ENCODE data around the gene ZFP36L2. TPM values are rescaled to one million over a fixed set of nuclear protein-coding genes. Genes with fewer than 3 reads are reported as not detected.

The ZFP36L2 gene
- total RNA-seq, 1 experiment from 2014 or later = 9.4 TPM

- DNase-seq (ENCODE audit: low read depth) = no peak
Observed at GRCh38 chr2:43188561-43189386, 37.6 kb downstream of the ZFP36L2 start.

- no peak for DNase-seq (ENCODE audit: low read depth)
Observed at GRCh38 chr2:43186679-43187374, 39.6 kb downstream of the ZFP36L2 start.

GRCh38 chr2:43186321-43186678 lies 40.1 kb downstream of the ZFP36L2 start:
- DNase-seq (ENCODE audit: low read depth) = no peak

- DNase-seq (ENCODE audit: low read depth) = peak; percentile 47
Observed at GRCh38 chr2:43185146-43185545, 41.3 kb downstream of the ZFP36L2 start.

- peak; percentile 52 for DNase-seq (ENCODE audit: low read depth)
Observed at GRCh38 chr2:43184339-43184895, 42.0 kb downstream of the ZFP36L2 start.

- DNase-seq (ENCODE audit: low read depth) = no peak
Observed at GRCh38 chr2:43183743-43184142, 42.7 kb downstream of the ZFP36L2 start.

GRCh38 chr2:43180897-43181296 lies 45.5 kb downstream of the ZFP36L2 start:
- DNase-seq (ENCODE audit: low read depth) = no peak

- no peak for DNase-seq (ENCODE audit: low read depth)
Observed at GRCh38 chr2:43179942-43180341, 46.5 kb downstream of the ZFP36L2 start.

- DNase-seq (ENCODE audit: low read depth) = peak; percentile 88
Observed at GRCh38 chr2:43178602-43179542, 47.5 kb downstream of the ZFP36L2 start.

GRCh38 chr2:43178055-43178598 lies 48.3 kb downstream of the ZFP36L2 start:
- no peak for DNase-seq (ENCODE audit: low read depth)

GRCh38 chr2:43176449-43176848 lies 50.0 kb downstream of the ZFP36L2 start:
- DNase-seq (ENCODE audit: low read depth) = no peak

GRCh38 chr2:43175876-43176275 lies 50.5 kb downstream of the ZFP36L2 start:
- no peak for DNase-seq (ENCODE audit: low read depth)

- DNase-seq (ENCODE audit: low read depth) = peak; percentile 45
Observed at GRCh38 chr2:43175020-43175441, 51.4 kb downstream of the ZFP36L2 start.

GRCh38 chr2:43174368-43174916 lies 52.0 kb downstream of the ZFP36L2 start:
- DNase-seq (ENCODE audit: low read depth) = no peak
